Activated CD8-positive, alpha-beta memory T cell treated with anti-CD3 and anti-CD28 coated beads for 4 hours (primary cell): ENCODE measurements around the gene THAP4.

Experiments used
- DNase-seq, 2 donors: peaks; one replicate each; pipeline ENCODE4 v3.0.0-alpha.2; 2020; ENCODE audit warnings: low read depth in 2 of 2

Gene THAP4

DNA sequence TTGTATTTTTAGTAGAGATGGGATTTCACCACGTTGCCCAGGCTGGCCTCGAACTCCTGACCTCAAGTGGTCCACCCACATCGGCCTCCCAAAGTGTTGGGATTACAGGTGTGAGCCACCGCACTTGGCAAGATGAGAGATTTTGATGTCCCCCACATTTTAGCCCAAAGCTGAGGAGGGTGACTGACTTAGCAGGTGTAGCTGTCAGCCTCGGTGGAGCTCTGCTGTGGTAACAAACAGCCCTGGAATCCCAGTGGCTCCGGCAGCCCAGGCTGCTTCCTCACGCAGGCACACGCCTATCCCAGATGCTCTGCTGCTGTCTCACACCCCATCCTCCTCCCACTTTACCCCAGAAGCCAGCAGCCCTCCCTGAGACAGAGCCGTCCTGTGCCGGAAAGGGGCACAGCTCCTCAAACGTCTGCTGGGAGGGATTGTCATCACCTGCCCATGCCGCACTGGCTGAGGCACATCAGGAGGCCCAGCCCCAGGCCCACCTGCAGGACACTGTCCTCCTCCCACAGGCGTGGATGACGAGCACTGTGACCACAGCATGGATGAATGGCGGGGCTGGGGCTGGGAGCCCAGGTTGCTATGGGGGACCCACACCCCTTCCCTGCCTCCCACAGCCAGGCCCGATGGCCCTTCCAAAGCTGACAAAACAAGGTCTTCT is 89.0 kb downstream of the THAP4 start:
- no peak for DNase-seq

DNA sequence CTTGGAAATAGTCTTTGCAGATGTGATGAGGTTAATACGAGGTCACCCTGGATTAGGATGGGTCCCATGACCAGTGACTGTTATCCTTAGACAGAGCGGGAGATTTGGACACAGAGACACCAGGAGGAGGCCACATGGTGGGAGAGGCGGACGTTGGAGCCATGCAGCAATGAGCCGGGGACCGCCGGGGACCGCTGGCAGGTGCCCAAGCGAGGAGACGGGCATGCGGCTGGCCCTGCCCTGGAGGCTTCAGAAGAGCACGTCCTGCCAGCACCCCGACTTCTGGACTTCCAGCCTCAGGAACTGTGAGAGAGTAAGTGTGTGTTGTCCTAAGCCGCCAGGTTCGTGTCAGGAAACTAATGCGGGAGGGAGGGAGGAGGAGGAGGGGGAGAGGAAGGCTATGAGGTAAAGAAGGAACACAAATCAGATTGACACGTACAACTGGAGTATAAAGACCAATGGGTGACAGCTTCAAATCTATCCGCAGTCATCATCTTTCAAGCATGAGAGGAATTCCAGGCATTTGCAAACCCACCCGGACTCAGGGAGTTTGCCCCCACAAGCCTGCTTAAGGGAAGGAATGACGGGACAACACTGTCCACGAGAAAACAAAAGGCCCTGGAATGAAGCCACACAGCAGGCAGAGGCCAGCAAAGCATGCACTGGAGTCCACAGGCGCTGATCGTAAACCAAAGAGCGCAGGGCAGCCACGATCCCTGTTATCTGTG is 90.0 kb downstream of the THAP4 start:
- DNase-seq: no peak

DNA sequence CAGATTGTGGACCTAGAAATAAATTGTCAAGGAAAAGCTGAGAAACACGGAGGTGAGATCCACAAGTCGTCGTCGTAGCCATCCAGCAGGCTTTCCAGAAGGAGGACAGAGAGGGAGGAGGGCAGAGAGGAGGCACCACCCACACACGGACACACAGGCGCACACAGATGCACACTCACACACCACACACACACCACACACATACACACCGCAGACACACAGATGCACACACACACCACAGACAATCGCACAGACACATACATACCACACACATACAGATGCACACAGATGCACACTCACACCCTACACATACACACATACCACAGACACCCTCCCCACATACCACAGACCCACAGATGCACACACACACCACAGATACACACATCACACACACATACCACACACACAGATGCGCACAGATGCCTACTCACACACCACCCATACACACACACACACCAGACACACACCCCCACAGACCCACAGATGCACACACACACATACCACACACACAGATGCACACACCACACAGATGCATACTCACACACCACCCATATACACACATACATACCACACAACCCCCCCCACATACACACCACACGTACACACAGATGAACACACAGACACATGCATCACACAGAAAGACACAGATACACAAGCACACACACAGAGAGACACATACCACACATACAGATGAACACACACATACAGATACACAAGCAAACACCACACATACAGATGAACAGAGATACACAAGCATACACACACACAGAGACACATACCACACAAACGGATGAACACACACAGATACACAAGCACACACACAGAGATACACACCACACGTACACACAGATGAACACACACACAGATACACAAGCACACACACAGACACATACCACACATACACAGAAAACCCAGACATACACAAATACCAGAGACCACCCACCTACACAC is 91.2 kb downstream of the THAP4 start:
- DNase-seq: no peak

DNA sequence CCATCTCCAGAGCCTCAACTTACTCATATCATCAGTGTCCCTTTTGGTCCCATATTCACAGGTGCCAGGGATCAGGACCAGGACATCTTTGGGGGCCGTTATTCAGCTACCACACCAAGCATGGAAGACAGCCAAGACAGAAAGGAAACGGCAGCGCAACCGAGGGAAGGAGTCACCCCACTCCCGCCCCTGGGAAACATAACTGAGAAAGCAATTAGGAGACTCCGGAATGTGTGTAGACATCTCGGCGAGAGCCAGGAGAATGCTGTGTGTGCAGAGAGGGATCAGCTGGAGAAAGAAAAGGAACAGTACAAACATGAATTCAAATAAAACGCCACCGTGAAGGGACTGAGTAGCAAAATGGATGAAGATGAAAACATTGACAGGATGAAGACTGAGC is 91.9 kb downstream of the THAP4 start:
- no peak for DNase-seq

DNA sequence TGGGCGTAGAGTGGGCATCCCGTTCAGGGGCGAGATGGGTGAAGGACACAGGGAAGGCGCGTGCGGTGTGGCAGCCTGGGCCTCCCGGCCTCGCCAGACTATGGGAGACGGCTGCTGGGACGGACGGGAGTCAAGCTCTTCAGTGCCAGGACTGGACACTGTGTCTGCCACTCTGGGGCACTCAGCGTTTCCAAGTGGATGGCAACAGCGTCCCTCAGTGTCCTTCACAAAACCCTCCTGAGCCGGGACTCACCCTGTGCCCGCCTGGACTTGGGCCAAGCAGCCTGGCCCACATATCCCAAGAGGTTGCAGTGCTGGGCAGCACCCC is 94.7 kb downstream of the THAP4 start:
- DNase-seq: no peak

DNA sequence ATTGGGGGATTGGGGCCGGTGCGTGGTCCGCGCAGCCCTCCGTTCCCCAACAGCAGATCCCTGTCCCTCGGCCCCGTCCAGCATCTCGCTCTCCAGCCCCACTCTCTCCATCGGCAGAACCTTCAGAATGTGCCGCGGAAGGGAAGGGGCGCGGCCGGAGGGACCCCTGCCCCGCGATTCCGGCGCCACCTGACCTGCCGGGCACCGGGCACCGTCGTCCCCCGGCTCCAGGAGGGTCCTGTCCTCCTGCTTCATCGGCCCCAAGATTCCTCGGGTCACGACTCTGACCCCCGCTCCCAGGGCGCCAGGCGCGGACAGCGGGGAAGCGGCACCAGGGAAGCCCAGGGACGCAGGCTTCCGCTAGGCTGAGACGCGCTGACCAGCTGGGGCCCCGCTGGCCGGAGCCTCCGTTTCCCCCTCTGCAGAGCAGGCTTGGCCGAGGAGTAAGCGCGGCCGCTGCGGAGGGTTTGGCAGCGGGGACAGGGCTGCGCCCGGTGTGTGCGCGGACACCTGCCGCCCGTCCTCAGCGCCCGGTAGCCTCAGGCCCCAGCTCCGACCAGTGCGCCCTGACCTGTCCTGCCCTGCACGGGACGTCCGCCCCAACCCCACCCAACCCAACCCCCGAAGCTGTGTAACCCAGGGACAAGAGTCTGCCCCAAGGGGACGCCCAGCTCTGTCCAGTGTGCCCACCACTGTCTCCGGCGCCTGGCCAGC is 95.2 kb downstream of the THAP4 start:
- DNase-seq: no peak

DNA sequence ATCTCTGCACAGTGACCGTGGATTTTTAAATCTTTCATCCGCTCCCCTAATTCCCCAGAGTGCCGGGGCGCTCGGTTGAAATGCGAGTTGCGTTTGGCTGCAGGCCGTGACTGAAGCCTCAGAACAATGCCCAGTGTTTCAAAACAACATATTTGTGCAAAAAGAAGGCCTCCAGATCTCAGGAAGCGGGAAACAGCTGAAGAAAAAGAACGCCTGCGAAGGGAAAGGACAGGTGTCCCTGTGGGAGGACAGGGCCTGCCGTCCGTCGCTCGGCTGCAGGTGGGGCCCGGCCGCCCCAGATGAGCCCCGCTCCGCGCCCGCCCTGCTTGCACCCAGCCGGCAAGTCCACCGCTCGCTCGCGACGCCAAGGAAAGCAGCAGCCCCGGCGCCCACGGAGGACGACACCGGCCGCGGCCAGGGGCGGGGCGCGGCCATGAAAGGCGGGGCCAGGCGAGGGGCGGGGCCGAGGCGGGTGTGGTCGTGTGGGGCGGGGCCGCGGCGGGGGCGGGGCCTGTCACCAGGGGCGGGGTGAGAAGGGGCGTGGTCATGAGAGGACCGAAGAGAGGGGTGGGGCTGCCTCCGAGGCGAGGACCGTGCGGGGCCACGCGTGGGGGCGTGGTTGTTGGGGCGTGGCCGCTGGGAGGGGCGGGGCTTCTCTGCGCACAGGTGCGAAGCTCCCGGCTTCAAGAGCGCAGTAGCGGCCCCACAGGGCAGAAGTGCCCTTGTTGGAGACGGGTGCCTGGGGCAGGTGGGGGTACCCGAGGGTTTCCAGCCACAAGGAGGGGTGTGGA is 96.0 kb downstream of the THAP4 start:
- peak; percentile 18 to 27 for DNase-seq

DNA sequence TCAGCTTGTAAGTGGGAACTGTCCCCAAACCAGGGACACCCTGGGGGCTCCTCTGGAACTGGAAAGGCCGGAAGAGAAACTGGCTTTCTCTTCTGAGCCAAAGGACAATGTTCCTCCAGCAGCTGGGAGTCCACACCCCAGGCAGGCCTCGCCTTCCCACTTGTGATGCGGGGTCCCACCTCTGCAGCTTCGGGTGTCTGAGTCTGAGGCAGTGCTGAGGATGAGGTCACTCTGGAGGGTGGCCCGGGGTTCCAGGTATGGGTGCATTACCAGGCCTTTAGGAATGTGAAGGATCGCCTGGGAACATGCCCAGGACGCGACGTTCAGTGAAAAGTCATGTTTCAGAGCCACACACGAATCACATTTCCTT is 96.6 kb downstream of the THAP4 start:
- no peak for DNase-seq

DNA sequence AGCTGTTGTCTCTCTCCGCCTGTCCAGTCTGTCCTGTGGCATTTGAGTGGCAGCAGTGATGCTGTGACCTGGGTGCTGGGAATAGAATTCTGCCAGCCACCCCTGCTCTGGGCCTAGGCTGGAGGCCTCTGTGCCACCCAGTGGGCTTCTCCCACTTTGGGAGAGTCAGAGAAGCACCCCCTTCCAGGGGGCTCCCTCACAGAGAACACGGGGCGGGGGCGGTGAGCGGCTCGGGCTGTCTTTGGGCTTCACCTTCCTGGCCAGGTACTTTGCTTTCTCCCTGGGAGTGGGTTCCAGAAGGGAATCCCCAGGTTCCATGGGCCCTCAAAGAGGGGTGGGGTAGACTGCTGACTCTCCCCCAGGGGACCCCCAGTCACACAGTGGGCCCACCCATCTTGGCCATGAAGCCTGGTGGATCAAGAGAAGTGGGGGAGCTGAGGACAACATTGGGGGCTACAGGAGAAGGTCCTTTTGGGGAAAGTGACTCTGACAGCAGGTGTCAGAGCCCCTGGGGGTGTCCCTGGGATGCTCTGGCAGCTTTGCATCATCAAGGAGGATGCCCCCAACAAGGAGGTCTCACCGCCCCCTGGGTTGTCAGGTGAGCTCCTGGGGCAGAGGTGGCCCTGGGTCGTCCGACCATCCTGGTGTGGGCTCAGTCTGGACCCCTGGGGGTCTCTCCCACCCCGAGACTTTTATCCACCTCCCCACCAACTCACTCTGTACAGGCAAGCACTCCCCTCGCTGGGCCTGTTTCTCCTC is 97.2 kb downstream of the THAP4 start:
- DNase-seq: no peak

DNA sequence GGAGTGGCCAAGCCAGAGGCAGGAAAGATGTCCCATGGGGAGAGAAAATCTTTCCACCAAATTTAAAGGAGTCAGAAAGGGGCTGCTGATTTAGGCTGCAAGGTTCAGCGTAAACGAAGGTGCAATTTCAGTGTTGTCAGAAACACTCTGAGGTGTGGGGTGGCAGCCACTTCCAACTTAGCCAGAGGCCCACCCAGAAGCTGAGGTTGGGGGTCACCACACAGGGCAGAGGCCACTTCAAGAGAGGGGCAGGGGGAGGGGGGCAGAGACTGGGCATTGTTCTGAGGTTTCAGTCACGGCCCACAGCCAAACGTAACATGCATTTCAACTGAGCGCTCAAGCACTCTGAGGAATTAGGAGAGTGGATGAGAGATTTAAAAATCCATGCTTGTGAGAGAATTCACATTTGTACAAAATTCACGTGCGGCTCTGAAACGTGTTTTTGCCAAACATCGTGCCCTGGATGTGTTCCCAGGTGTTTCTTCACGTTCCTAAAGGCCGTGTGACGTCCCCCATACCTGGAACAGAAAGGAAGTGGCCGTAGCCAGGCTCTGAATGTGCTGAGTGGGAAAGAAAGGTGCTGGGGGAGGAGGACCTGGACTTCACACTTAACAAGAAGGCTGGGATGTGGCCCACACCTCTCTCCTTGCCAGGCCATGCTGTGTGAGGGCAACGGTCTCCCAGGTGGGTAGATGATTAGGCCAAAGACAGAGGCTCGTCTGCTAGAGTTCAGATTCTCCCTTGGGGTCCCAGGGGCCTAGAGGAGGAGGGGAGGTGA is 97.9 kb downstream of the THAP4 start:
- DNase-seq: no peak

DNA sequence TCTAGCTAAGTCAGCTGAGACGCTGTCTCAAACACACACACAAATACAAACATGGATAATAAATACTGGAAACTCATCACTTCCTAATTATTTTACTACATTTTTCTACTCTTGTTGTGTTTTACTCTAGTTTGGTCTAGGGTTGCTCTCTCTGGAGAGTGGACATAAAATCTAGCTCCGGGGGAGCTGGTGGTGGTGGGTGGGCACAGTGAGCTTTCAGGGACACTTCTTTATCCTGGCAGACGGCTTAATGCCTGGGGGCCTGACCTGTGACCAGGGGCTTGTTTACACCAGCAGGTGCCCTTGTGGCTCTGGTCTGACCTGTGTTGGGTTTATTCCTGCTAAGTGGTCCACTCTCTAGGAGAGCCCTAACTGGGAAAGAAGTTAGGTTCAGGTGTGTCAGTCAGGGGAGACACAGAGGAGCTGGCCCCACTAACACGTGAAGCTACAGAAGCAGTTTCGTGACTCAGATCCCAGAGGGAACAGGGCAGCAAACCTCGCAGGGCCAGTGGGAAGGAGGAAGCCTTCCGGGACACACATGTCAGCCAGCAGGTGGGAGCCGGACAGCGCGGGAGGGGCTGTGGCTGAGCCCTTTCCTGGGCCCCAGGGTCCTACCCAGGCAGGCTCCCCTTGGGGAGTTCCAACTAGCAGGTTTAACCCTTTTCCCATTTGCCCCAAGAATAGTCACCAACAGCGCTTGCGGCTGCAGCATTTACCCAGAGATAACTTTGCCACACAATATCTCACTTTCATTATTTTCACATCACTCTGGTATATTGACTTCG is 100.9 kb downstream of the THAP4 start:
- DNase-seq: no peak

DNA sequence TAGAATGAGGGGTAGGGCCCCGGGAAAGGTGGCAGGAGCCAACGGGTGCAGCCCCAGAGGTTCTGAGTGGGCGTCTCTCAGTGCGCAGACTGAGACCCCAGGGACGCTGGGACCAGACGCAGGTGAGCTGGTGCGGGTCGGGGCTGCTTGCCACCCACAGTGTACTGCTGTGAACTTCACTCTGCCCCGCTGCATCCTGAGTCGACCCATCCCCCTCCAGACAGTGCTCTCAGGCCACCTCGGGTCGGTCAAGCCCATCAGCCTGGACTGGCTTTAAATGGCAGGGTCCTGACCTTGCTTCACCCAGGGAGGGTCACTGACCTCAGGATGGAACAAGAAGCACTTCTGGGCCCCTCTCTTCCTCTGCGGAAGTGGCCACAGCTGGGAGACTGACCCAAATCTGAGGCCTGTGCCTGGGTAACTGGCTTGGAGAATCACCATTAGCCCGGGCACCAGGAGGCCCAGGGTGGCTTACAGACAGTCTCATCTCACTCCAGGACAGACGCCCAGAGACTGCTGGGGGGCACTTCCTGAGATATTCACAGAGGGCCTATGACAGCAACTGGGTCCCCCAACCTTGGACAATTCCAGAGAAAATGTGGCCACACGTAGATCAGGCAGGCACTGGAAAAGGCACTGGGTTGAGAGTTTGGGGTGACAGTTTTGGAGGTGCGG is 102.1 kb downstream of the THAP4 start:
- no peak for DNase-seq
